Measurements from ENCODE around the gene PRM2.

Gene PRM2

DNA sequence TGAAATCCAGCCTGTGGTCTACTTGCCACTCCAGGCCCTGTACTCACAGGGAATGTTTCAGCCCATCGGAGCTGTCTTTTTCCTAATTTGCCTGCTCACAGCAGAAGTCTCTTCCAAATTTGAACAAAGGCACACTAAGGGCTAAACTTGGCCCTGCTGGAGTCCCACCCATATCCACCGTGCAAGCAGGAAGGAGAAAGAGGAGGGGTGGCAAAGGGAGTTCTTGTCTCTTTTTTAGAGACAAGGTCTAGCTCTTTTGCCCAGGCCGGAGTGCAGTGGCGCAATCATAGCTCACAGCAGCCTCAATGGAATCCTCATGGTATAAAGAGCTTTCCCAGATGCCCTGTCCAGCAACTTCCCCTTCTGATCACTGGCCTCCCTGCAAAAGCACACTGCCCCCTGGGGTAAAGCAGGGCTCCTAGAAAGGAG, 7.6 kb upstream of the PRM2 start:
- no peak for DNase-seq

DNA sequence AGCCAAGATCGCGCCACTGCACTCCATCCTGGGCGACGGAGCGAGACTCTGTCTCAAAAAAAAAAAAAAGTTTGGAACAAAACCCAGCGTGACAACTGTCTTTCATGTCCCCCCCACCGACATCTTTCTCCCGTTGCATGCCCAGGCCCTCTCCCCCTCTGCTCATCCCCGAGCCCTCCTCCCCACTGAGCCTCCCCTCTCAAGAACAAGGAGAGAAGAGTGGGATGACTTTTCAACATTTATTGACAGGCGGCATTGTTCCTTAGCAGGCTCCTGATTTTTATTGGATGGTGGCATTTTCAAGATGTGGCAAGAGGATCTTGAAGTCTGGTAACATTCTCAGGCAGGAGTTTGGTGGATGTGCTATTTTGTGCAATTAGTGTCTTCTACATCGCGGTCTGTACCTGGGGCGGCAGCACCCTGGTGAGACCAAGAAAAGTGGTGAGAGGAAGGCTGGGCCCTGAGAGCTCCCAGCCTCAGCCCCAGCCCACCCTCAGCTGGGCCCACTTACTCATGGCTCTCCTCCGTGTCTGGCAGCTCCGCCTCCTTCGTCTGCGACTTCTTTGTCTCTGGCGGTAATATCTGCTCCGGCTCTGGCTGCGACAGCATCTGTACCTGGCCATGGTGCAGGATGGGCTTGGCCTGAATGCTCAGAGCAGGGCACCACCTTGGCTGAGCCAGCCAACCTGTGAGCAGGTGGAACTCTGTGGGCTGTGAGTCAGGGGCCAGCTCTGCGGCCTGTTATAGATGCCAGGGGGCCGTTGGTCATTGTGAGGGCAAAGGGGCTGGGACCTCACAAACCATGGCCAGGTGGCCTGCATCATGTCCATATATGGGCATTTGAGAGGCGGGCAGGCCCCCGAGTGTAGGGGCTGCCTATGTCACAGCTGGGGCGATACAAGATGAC, 4.6 kb upstream of the PRM2 start, which contains the start of gene PRM1:
Gene PRM1 (minus strand): TSS at position 715 of the 907 bp plus-strand sequence. CDS start 92 bp downstream, at position 623.
- no peak for DNase-seq

DNA sequence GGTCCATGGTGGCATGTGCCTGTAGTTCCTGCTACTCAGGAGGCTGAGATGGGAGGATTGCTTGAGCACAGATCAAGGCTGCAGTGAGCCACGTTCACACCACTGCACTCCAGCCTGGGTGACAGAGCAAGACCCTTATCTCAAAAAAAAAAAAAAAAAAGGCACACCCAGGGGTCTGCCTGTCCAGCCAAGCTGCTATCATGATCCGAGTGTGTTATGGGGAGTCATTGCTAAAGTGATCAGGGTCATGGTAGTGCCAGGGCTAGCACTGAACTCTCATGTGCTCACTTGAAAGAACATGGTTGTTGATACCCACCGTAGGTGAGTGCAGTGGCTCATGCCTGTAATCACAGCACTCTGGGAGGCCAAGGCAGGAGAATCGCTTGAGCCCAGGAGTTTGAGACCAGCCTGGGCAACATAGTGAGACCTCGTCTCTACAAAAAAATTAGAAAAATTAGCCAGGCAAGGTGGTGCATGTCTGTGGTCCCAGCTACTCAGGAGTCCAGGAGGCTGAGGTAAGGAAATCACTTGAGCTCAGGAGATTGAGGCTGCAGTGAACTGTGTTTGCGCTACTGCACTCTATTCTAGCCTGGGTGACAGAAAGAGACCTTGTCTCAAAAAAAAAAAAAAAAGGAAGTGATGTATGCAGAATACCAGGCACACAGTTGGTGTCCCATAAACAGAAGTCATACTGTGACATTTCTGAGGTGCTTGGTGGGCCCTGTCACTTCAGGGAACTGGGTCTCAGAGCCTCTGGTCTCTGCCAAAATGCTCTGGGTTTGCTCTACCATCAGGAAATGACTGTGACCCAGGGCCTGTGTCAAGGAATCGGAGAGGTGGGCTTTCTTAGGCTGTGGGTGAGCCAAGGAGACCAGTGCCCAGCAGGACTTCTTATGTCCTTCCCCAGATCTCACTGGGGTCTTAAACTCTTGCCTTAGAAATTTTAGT, 2.7 kb upstream of the PRM2 start:
- no peak for DNase-seq

DNA sequence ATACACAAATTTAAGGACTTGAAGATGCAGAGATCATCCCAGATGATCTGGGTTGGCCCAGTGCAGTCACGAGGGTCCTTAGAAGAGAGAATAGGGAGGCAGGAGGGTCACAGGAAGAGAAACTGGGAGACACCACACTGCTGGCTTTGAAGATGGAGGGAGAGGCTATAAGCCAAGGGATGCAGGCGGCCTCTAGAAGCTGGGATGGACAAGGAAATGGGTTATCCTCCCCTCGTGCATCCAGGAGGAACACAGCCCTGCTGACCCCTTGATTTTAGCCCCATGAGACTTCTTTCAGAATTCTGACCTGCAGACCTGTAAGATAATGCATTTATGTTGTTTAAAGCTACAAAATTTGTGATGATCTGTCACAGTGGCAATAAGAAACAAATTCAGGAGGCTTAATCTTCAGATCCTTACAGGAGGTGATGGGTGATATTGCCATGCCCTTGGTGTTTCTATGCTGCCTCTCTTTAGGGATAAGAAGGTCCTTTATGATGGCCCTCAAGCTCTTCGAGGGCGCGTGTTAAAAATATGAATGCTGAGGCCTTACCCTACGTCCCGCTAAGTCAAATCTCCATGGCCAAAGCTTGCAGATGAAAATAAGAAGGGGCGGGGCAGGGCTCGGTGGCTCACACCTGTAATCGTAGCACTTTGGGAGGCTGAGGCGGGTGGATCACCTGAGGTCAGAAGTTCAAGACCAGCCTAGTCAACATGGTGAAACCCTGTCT, 1.5 kb upstream of the PRM2 start:
- DNase-seq: no peak

DNA sequence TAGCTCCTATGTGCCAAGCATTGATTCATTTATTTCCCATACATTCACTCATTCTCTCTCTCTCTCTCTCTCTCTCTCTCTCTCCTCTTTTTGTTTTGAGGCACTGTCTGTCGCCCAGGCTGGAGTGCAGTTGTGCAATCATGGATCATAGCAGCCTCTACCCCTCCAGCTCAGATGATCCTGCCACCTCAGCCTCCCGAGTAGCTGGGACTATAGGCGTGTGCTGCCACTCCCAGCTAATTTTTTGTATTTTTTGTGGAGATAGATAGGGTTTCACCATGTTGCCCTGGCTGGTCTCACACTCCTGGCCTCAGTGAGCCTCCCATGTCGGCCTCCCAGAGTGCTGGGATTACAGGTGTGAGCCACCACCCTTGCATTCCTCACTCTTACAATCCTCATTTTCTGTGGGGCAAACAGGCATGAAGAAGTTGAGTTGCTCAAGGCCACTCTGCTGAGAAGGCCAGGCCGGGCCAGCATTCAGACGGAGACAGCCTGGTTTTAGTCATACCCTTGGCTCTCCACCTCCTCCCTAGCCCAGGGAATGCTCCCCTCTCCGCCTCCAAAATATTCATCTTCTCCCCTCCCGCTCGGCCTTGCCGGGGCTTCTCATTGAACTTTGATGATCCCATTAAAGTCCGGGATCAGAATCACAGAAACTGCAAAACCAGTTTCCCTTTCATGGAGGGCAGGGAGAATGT, 765 bp upstream of the PRM2 start:
- DNase-seq: no peak

DNA sequence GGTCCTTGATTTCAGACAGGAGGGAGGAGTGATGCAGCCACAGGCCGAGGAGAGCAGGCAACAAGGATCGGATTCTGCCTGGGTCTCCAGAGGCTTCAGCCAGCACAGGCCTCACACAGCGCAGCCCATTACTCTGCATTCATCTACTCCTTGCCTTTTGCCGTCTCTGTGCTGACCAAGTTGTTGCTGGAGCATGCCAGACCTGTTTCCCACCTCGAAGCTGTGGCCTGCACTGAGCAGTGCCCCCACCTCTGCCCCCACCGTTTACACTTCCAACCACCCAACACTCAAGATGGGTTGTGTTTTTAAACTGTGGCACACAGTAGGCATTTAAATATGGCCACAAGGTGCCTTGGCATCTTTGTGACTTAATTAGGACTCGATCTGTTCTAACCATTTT, 1.3 kb downstream of the PRM2 start:
- no peak for DNase-seq

DNA sequence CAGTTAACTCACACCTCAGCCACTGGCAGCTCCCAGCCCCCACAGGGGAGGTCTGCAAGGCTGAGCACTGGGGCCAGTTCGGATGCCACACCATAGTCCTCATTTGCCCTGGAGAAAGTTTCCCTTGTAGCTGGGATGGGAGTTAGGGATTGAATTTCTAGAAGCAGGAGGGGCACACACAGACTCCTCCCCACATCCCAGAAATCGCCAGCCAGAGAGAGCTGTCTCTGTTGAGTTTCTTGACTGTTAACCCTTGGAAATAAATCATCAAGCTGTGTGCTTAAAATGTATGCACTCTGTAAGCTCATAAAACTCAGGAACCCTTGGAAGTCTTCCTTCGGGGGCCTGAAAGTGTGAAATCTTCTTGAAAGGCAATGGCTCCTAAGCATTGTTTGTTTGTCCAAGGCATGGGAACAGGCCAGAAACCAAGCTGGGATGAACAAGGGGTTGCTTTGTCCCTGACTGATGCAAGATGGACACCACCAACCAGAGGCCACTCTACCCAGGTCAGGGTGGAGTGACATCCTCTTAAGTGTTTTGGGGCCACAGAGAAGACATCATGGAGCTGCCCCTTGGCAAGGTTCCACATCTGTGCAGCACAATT, 2.5 kb downstream of the PRM2 start:
- DNase-seq: no peak

DNA sequence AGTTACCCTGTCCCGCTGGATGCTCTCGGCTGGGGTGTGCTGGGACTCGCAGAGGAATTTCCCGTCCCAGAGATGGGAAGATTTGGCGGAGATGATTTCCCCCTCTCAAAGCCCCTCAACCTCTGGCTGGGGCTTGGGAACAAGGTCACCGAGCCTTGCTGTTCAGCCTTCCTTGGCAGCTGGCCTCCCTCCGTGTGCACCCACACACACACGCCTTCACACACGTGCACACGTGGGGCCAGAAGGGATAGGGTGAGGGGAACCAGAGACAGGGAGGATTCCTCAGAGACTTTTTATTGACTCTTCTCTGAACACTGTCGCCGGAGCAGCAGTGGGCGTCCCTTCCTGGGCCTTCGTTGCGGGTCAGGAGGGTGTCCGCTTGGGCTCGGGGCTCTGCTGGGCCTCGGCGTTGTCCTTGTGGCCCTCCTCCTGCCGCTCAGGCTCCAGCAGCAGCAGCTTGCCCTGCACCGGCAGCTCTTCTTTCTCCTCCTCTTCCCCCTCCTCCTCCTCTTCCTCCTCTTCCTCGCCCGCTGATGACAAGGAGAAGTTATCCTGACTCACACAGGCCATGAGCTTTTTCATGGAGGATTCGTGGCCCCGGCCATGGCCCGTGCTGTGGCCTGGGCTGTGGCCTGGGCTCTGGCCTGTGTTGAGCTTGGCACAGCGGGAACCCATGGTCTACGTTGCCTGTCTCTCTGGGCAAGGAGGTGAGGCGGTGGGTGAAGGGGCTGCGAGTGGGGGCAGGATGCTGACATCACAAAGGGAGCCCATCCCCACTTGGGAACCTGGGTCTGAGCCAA, 3.2 kb downstream of the PRM2 start, which contains the start of gene PRM3:
Gene PRM3 (minus strand): TSS at position 709 of the 800 bp plus-strand sequence. CDS start 34 bp downstream, at position 675.
- no peak for DNase-seq

DNA sequence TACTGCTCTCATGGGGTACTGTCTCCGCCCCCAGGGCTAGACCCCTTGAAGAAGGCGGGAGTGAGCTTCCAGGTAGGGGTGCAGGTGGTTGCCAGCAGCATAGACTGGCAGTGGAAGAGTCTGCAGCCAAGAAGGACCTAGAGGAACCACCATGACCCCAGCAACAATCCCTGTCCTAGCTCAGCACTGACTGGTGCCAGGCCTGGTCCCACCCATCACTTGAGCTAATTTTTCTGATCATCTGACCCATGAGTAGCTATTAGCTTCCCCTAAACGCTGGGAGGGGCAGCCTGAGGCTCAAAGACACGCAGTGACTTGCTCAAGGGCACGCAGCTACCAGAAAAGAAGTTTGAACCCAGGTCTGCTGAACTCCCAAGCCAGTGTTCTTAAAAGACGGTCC, 3.8 kb downstream of the PRM2 start:
- no peak for DNase-seq

DNA sequence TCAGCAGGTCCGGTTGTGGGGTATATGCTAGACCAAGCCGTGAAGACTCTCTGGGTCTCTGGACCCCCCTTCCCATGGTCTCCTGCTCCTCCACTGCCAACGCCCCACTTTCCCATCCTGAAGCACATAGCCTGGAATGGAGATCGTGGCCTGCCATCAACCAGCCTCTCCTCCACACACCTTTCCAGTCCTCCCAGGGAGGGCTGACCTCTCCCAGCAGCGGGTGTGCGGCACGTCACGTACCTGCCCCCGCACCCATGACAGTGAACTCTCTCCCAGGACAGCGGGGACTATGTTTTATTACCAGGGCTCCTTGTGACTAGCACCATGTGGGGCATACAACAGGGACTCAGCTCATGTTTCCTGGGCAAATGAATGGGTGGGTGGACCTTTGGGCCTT, 4.7 kb downstream of the PRM2 start:
- no peak for DNase-seq

DNA sequence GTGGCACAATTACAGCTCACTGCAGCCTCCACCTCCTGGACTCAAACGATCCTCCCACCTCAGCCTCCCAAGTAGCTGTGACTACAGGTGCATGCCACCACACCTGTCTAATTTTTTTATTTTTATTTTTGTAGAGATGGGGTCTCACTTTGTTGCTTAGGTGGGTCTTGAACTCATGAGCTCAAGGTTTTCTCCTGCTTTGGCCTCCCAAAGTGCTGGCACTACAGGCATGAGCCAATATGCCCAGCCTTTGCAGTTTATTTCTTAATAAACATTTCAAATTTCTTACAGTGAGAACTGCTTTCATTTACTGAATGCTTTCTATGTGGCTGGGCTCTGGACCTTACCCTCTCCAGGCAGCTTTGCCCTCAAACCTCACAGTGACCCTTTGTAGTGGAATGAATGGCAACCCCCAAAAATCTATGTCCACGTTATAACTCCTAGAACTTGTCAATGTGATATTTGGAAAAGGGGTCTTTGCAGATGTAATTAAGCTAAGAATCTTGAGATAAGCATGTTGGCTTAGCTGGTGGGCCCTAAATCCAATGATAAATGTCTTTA, 5.6 kb downstream of the PRM2 start:
- no peak for DNase-seq

DNA sequence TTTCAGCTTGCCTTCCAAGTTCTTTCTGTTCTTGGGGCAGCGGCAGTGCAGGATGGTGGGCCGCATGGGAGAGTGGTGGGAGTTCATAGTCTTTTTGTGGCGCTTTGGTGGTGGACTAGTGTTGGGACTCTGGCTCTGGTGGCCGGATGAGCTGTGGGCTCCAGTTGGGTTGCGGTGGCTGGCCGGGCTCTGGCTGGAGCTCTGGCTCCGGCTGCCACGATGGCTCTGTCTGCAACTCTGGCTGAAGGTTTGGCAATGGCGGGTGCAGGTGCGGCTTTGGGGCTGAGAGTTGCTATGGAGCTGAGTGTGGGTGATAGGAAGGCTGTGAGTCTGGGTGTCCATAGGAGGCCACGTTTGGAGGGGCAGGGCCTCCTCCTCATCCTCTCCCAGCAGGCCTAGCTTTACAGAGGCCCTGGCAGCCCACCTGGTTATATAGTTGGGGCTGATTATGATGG, 7.3 kb downstream of the PRM2 start, which contains the start of gene TNP2:
Gene TNP2 (minus strand): TSS at position 405 of the 455 bp plus-strand sequence. CDS start 63 bp downstream, at position 342.
- DNase-seq: no peak

DNA sequence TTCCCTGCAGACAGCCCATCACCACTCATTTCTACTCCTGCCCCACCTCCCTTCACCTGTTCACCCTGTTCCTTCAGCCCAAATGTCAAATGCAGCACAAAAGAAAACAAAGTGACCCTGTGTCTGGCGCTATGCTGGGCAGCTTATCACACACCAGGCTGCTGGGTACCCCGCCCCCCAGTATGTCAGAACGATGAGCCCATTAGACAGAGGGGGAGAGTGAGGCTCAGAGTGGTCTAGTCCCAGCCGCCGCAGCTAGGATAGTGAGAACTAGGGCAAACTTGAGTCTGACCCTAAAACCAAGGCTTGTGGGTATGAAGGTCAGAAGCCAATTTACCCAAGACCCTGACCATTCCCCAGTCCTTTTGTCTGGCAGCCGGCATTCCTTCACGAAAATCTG, 11.2 kb downstream of the PRM2 start:
- DNase-seq: no peak

DNA sequence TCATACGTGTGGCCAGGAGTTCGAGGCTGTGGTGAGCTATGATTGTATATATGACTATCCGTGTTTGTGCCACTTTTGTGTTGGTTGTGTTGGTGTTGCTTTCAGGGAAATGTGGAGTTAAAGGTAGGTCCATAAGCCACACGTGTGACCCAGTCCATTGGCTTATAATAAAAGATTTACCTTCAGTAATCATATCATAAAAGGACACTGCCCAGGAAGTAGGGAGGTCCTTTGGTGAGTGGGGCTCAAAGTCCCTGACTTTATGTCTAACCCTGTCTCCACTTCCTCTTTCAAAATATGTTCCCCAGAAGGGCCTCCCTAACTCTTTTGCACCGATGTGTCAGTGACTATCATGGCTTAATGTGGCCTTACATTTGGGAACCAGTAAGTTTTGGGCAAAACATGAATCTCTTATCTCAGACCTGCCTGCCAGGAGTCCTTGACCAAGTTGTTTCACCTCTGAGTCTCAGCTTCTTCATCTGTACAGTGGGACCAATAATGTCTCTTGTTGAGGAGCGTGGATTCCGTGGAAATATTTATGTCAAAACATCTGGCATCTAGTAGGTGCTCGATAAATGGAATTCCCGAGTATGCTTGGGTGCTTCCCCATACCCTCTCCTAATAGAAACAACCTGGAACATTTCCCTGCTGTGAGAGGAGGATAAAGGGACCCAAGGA, 12.0 kb downstream of the PRM2 start:
- no peak for DNase-seq

DNA sequence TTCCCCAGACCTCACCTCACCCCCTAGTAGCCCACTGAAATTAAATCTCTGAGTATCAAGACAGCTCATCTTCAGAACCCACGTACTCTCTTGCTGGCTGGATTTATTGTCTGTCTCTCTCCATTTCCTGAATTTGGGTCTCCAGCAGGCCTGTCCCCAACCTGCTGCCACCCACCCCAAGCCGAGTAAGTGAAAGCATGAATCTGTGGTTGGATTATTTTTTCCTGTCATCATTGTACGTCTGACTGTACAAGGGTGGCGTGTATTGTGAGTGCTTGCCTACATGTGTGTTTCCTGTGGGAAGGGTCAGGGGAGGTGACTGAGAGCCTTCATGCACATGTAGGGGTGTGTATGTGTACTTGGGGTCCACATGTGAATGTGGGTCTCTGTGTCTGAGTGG, 12.5 kb downstream of the PRM2 start:
- DNase-seq: no peak

DNA sequence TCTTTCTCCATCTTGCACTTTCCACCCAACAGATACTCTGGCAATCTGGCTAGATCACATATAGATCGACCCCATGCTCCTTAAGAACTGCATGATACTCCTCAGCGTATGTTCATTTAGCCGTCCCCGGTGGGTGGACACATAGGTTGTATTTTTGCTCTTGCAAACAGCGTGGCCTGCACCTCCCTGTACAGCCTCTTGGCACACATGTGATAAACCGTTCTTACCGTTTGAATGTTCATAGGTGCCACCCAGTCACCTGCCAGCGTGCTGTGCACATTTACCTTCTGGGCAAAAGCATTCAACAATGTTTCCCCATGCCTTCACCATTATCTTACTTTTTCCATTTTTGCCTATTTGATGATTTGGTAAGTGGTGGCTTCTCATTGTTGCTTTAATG, 13.4 kb downstream of the PRM2 start:
- no peak for DNase-seq

DNA sequence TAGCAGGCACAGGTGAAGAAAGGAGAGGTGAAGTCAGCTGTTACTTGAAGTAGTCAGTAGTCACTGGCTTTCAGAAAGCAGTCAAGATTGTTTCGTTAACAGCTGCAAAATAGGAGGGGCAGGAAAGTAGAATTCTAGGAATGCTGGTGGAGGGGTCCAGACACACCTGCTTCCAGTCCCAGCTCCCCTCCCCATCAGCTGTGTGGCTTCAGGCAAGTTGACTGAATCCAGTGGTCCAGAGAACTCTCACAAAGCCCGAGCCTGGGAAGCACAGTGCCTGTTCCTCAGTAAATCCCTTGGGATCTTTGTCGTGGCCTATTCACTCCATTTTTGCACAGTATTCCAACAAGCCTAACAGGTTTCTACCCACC, 15.7 kb downstream of the PRM2 start:
- no peak for DNase-seq

DNA sequence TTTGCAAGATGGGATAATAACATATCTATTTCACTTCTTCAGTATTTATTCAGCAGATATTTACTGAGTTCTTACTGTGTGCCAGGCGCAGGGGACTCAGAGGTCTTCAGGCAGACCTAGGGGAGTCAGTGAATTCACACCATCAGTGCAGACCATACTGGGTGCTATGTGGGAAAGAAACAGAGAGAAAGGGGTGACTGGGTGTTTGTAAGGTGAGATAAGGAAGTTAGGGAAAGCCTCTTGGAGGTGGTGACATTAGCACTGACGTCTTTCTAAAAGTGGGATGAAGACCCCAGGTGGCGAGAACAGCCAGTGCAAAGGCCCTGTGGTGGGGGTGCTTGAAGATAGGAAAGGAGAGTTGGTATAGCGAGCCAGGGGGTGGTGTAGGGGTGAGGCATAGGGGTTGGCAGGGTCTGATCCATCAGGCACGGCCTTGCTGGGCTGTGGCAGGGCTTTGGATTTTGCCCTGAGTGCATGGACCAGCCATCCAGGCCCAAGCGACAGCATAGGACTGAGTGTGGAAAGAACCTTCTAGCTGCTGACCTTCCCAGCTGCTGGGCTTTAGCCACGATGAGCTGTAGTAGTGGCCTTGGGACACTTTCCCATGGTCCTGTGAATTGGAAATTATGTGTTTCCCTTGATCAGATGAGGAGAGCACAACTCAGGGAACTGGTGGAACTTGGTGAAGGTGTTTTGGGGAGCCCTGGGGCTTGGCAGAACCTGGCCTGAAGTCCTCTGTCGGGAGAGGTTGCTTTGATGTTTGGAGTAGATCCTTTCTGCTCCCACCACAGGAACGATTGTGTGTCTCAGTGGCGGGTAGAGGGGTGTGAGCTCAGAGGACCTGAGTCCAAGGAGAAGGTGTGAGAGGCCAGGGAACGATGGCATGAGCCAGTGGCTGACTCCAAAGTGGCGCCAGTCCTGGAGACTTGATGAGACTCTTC, 16.4 kb downstream of the PRM2 start:
- DNase-seq: no peak

Data from CD4-positive, alpha-beta T cell treated with Interferon gamma for 1 hour (primary cell).